C4-2B (cell line): Measurements from ENCODE around the gene PFDN1.

Source experiments
- ZFX ChIP-seq: fragments of 450-650 bp; IDR thresholded peaks from 2 replicates; pipeline ENCODE4 v1.6.1; 2017
- TF ChIP-seq, protein P1 (sequence below): fragments of 450-650 bp; conservative IDR thresholded peaks from 2 replicates; pipeline ENCODE4 v1.5.1; 2017; ENCODE audit warnings: mild to moderate bottlenecking

DNA sequence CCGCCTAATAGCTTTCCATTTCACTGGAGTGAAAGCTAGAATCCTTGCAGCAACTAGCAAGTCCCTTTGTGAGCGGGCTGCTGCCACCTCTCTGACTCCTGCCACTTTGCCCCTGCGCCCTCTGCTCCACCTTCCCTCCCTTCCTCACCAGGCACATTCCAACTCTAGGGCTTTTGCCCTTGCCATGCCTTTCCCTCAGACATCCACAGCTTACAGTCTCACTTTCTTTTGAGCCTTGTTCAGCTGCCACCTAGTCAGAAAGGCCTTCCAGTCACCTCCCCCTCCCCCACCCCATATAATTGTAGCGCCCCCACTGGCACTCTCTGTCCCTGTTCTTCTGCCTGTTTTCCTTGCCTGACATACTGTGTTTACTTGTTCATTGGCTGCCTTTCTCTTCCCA lies 96.9 kb downstream of the PFDN1 start:
- TF ChIP-seq, protein P1, sequence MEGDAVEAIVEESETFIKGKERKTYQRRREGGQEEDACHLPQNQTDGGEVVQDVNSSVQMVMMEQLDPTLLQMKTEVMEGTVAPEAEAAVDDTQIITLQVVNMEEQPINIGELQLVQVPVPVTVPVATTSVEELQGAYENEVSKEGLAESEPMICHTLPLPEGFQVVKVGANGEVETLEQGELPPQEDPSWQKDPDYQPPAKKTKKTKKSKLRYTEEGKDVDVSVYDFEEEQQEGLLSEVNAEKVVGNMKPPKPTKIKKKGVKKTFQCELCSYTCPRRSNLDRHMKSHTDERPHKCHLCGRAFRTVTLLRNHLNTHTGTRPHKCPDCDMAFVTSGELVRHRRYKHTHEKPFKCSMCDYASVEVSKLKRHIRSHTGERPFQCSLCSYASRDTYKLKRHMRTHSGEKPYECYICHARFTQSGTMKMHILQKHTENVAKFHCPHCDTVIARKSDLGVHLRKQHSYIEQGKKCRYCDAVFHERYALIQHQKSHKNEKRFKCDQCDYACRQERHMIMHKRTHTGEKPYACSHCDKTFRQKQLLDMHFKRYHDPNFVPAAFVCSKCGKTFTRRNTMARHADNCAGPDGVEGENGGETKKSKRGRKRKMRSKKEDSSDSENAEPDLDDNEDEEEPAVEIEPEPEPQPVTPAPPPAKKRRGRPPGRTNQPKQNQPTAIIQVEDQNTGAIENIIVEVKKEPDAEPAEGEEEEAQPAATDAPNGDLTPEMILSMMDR = peak; percentile 16; the same call in 1 of the 2 replicates
- TF ChIP-seq ZFX = no peak
